BJ (cell line): ENCODE measurements around the gene PPP1R3F. TPM values are rescaled to one million over a fixed set of nuclear protein-coding genes. Genes with fewer than 3 reads are reported as not detected.

ENCODE experiments used
- CTCF ChIA-PET: fragments of 350-600 bp; formaldehyde crosslinking; extraction: SDS; loops from one replicate; lab custom pipeline; 2021; ENCODE audit warnings: antibody characterized with exemption, inconsistent platforms; lab: Yijun Ruan, JAX
- POLR2A ChIA-PET: fragments of 300-600 bp; sonication (Branson Sonifier 250); formaldehyde crosslinking; extraction: SDS; loops from one replicate; lab custom pipeline; 2021; ENCODE audit warnings: antibody characterized with exemption; lab: Charles Lee
- DNase-seq: peaks from one replicate; pipeline ENCODE4 v3.0.0-alpha.2; 2011; ENCODE audit warnings: low read depth
- H3K27me3 ChIP-seq: 2 replicates; pipeline ENCODE4 v1.6.0; 2011; ENCODE audit warnings: low read length; ENCODE audit not compliant: control insufficient read depth, insufficient read depth
- H3K36me3 ChIP-seq: 2 replicates; pipeline ENCODE4 v1.5.1; 2011; ENCODE audit warnings: low read length; ENCODE audit not compliant: control insufficient read depth, insufficient read depth
- H3K4me3 ChIP-seq: 2 replicates; pipeline ENCODE4 v1.5.1; 2011; ENCODE audit warnings: low read depth, mild to moderate bottlenecking, control low read depth, low read length
- CTCF ChIP-seq: IDR thresholded peaks from 2 replicates; pipeline ENCODE4 v1.5.1; 2011; ENCODE audit warnings: low read depth, mild to moderate bottlenecking, control low read depth, inconsistent platforms, low read length, moderate library complexity; ENCODE audit not compliant: insufficient read depth
- polyA plus RNA-seq: library from polyadenylated mRNA; depleted of rRNA; stranded (reverse); fragments of >200 nt; gene quantifications from 2 replicates; pipeline ENCODE4 v1.2.3, GENCODE V29; 2011

The PPP1R3F gene
- polyA plus RNA-seq, 1 experiment: 3.5 TPM

GRCh38 chrX:49254639-49255038, 15.0 kb upstream of the PPP1R3F start:
- Histone ChIP-seq H3K27me3 (no peaks in the 10 kb centered on the region), H3K36me3 (no peaks in the 10 kb centered on the region; the same call in 1 of the 2 replicates), H3K4me3 (no peak overlapping the region)
- ChIA-PET POLR2A (no interaction called here), CTCF (no interaction called here)
- no peak for DNase-seq
- TF ChIP-seq CTCF: no peak

- no peak for DNase-seq
- CTCF ChIA-PET: no interaction called here
- Histone ChIP-seq H3K36me3 (no peaks in the 10 kb centered on the region), H3K27me3 (no peaks in the 10 kb centered on the region), H3K4me3 (no peak overlapping the region)
- no peak for TF ChIP-seq CTCF
- POLR2A ChIA-PET: no interaction called here
Observed at GRCh38 chrX:49256268-49256995, 13.2 kb upstream of the PPP1R3F start.

- ChIA-PET POLR2A (no interaction called here), CTCF (no interaction called here)
- Histone ChIP-seq H3K4me3 (no peak overlapping the region), H3K27me3 (no peaks in the 10 kb centered on the region), H3K36me3 (no peaks in the 10 kb centered on the region)
- DNase-seq: no peak
- no peak for TF ChIP-seq CTCF
Observed at GRCh38 chrX:49257074-49257790, 12.4 kb upstream of the PPP1R3F start.

- ChIA-PET CTCF (no interaction called here), POLR2A (no interaction called here)
- DNase-seq: no peak
- Histone ChIP-seq H3K27me3 (no peaks in the 10 kb centered on the region), H3K36me3 (no peaks in the 10 kb centered on the region), H3K4me3 (no peak overlapping the region)
- no peak for TF ChIP-seq CTCF
Observed at GRCh38 chrX:49257846-49258748, 11.5 kb upstream of the PPP1R3F start.

- no peaks in the 10 kb centered on the region for H3K36me3 ChIP-seq
- CTCF ChIA-PET: no interaction called here
- POLR2A ChIA-PET: no interaction called here
Observed at GRCh38 chrX:49258749-49259124, 10.9 kb upstream of the PPP1R3F start.

More at GRCh38 chrX:49258749-49259124, 10.9 kb upstream of the PPP1R3F start:
- DNase-seq: no peak
- Histone ChIP-seq H3K27me3 (no peaks in the 10 kb centered on the region), H3K4me3 (no peak overlapping the region)
- no peak for TF ChIP-seq CTCF
